HepG2 (cell line): Measurements from ENCODE around the gene GGNBP2. TPM values are rescaled to one million over a fixed set of nuclear protein-coding genes. Genes with fewer than 3 reads are reported as not detected.
A peak's percentile ranks its signal among the peaks of the same experiment; 100 is the strongest.

Source experiments
- FOXO4 ChIP-seq: sonication (generic); formaldehyde crosslinking; conservative IDR thresholded peaks from 2 replicates; pipeline ENCODE4 v1.8.1; 2023; ENCODE audit warnings: missing genetic modification reagents
- GLMP ChIP-seq: sonication (generic); formaldehyde crosslinking; IDR thresholded peaks from 2 replicates; pipeline ENCODE4 v1.9.0; 2021; ENCODE audit warnings: missing genetic modification reagents, mild to moderate bottlenecking, borderline replicate concordance
- NAIF1 ChIP-seq: sonication (generic); formaldehyde crosslinking; IDR thresholded peaks from 2 replicates; pipeline ENCODE4 v1.5.0; 2020; ENCODE audit warnings: mild to moderate bottlenecking, missing genetic modification reagents, borderline replicate concordance
- NR2C2 ChIP-seq: sonication (generic); formaldehyde crosslinking; IDR thresholded peaks from 2 replicates; pipeline ENCODE4 v1.4.0; 2020; ENCODE audit warnings: missing genetic modification reagents, mild to moderate bottlenecking, moderate library complexity, borderline replicate concordance
- RERE ChIP-seq: IDR thresholded peaks from 2 replicates; pipeline ENCODE4 v1.6.1; 2016; ENCODE audit warnings: low read depth, missing genetic modification reagents, missing compliant biosample characterization
- REST ChIP-seq, 2 experiments: IDR thresholded peaks; 2 replicates each; pipeline ENCODE4 v1.6.1; 2011 to 2012; ENCODE audit warnings: low read length in 2 of 2, borderline replicate concordance in 1 of 2, low read depth in 1 of 2, mild to moderate bottlenecking in 1 of 2, moderate library complexity in 1 of 2
- SP5 ChIP-seq: IDR thresholded peaks from 2 replicates; pipeline ENCODE4 v1.6.1; 2016; ENCODE audit warnings: low read depth, borderline replicate concordance
- TCF7 ChIP-seq: sonication (generic); IDR thresholded peaks from 2 replicates; pipeline ENCODE4 v1.6.1; 2016; ENCODE audit warnings: antibody characterized with exemption, low read depth
- ZNF597 ChIP-seq: sonication (generic); formaldehyde crosslinking; IDR thresholded peaks from 2 replicates; pipeline ENCODE4 v1.5.0; 2020; ENCODE audit warnings: missing genetic modification reagents
- ZNF75D ChIP-seq: sonication (generic); formaldehyde crosslinking; IDR thresholded peaks from 2 replicates; pipeline ENCODE4 v1.8.1; 2023; ENCODE audit warnings: missing genetic modification reagents, mild to moderate bottlenecking, borderline replicate concordance
- ZNF773 ChIP-seq: sonication (generic); formaldehyde crosslinking; IDR thresholded peaks from 2 replicates; pipeline ENCODE4 v1.4.0; 2020; ENCODE audit warnings: missing genetic modification reagents, borderline replicate concordance
- ZNF775 ChIP-seq: sonication (generic); formaldehyde crosslinking; IDR thresholded peaks from 2 replicates; pipeline ENCODE4 v1.4.0; 2020; ENCODE audit warnings: missing genetic modification reagents, mild to moderate bottlenecking, moderate library complexity, borderline replicate concordance
- ZNF788 ChIP-seq: sonication (generic); formaldehyde crosslinking; IDR thresholded peaks from 2 replicates; pipeline ENCODE4 v1.5.0; 2020; ENCODE audit warnings: mild to moderate bottlenecking, missing genetic modification reagents, borderline replicate concordance
- ZSCAN25 ChIP-seq: sonication (generic); formaldehyde crosslinking; IDR thresholded peaks from 2 replicates; pipeline ENCODE4 v1.8.0; 2022; ENCODE audit warnings: mild to moderate bottlenecking, missing genetic modification reagents
- polyA plus RNA-seq, 8 experiments: library from polyadenylated mRNA; depleted of rRNA in 3 of 8; stranded (reverse) in 7 of 8; unstranded in 1 of 8; fragments of >200 nt; fragmentation: Illumina TruSeq in 4 of 8; extraction: Trizol in 4 of 8; gene quantifications; 2 replicates each; pipeline versions ENCODE4 v1.2.1 to v1.2.3, GENCODE V29; 2011 to 2016; ENCODE audit warnings: low read depth in 4 of 8, missing spikeins in 1 of 8, mixed read lengths in 1 of 8; ENCODE audit not compliant: insufficient read depth in 1 of 8
- total RNA-seq, 5 experiments: library from RNA; depleted of rRNA; stranded (reverse); fragments of >200 nt; fragmentation: Illumina TruSeq; extraction: Trizol; gene quantifications; 2 replicates each; pipeline ENCODE4 v1.2.3, GENCODE V29; 2016; ENCODE audit warnings: low read depth in 1 of 5

Gene GGNBP2
- total and polyA plus RNA-seq, 2 of the 13 experiments (the other 11 are each of a cell fraction or from before 2014, with no cell fraction given): 53.3 to 84.2 TPM

GRCh38 chr17:36506249-36506826, 38.4 kb upstream of the GGNBP2 start (continued):
- TF ChIP-seq RERE (CRISPR knock-in tag) (no peak), SP5 (CRISPR knock-in tag) (no peak), ZNF775 (CRISPR knock-in tag) (no peak), ZSCAN25 (no peak), ZNF788 (no peak), TCF7 (no peak), ZNF773 (no peak), ZNF597 (no peak), NAIF1 (CRISPR knock-in tag) (no peak), FOXO4 (CRISPR knock-in tag) (0 out of 2 replicates have a peak, but pooled peaks have one; percentile 26), NR2C2 (CRISPR knock-in tag) (0 out of 2 replicates have a peak, but pooled peaks have one; percentile 18), REST (IDR thresholded peaks at IDR 0.05; ENCODE audit: borderline replicate concordance in 1 of 2, low read depth in 1 of 2, low read length in 2 of 2) (no peak), ZNF75D (CRISPR knock-in tag) (no peak), GLMP (CRISPR knock-in tag) (no peak)
